Stimulated activated CD4-positive, alpha-beta T cell treated with anti-CD3 and anti-CD28 coated beads, Interleukin-4, amount 100 ng/mL, for 4 hours (primary cell): ENCODE results near the gene CASS4.

Experiments
- DNase-seq, 2 experiments: peaks; one replicate each; pipeline ENCODE4 v3.0.0-alpha.2; 2020

Gene CASS4

DNA sequence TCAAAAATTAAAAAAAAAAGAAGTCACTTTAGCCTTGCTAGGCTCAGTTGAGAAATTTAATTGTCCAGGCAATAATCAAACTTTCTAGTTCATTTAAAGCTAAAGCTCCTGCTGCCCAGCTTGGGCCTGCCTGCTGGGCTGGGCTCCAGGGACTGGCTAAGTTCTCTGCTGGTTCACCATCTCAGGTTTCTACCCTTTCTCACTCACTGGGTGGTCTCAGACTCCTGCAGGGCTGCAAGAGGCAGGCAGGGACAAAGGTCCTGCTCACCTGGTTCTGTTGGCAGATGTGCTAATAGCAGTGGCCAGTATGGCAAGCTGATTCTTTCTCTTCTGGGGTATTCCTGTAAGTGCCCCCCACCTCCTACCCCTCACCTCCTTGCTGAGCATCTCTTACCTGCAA is 35.2 kb downstream of the CASS4 start:
- DNase-seq: no peak

DNA sequence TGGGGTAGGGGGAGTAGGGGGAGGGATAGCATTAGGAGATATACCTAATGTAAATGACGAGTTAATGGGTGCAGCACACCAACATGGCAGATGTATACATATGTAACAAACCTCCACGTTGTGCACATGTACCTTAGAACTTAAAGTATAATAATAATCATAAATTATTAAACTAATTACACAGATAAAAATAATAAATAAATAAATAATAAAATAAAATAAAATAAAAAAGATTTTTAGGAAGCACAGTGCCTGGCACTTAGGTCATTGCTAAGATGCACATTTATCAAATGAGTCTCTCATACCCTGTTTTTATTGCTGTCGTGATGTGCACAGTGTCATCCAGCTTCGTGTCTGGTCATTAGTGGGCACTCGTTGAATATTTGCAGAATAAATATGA is 37.4 kb downstream of the CASS4 start:
- DNase-seq: no peak

DNA sequence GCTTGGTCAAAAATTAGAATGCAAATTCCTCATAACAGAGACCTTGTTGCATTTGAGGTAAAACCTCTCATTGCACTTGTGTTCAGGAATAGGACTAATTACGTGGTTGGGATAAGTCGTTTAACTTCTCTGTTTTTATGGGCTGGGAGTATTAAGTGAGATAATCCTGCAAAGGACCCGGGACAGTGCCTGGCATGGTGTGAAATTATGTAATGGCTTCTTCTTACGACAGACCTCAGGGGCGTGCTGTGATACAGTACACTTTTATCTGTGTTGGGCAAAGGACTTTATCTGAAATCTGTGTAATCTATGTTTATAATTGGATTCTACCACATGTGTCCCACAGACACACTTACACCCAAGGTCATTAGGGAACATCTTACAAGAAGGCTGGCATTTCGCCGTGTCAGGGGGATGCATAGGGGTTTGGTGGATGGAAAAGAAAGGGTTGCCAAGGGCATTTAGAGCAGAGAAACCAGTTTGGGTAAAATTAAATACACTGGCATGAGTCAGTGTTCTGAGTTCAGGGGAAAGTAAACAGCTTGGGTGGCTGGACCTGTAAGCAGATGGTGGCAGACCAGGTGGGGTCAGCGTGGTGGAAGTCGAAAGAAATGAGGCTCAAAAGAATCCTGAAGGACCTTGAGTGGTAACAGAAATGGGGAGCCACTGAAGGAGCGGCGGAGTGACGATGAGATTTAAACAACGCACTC is 39.2 kb downstream of the CASS4 start:
- DNase-seq: no peak

- DNase-seq: no peak
Measured at GRCh38 chr20:56453352-56453751, 41.3 kb downstream of the CASS4 start.

DNA sequence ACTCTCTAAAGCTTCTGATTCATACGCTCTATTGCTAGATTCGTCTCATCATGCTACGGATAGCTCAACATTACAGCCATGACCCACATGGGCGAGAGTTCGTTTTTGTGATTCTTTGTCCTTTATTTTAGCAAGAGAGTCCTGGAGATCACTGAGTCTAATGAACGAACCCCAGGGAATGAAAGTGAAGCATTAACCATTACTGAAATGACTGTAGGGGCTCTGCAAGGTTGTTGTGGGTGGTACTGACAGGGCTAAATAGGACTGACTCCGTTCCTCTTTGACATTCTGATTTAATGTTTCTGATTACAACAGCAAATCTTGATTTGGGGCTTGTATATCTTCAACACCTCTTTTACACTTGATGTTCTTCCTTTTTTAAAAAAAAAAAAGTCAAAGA is 42.7 kb downstream of the CASS4 start:
- no peak for DNase-seq

- DNase-seq: no peak
Measured at GRCh38 chr20:56458206-56458821, 46.3 kb downstream of the CASS4 start.

GRCh38 chr20:56460459-56460858 is 48.4 kb downstream of the CASS4 start:
- DNase-seq: no peak

DNA sequence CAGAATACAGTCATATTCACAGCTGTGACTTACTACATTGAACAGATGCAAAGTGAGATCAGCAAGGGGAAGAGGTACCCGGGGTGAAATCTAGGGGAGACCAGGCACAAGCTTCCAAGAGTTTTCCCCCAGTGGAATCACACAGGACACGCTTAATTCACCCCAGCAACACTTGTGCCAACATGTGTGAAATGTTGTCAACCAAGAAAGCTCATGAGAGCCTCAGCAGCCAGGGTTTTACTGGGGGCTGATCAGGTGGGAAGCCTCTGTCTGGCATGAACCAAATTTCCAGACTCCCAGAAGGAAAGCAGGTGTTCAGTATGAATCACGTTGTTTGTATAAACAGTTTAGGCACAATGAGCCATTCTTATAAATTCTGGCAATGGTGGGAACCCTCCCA is 49.5 kb downstream of the CASS4 start:
- DNase-seq: no peak

DNA sequence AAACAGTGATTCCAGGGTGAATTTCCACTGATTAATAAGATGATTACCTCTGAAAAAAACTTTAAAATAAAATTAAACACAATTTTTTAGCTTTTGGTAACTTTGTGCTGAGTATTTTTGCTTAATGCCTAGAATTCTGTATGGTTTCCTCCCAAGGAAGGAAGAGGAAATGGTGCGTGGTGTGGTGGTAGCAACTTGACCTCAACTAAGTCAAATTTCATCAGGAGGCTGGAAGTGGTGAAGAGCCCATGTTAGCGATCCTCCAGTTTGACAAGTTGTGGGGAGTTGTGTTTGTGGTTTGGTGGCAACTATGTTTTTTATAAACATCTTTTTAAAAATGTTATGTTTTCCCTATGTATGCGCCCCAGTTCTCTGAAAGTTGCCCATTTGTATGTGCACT is 51.4 kb downstream of the CASS4 start:
- no peak for DNase-seq

- DNase-seq: no peak
Measured at GRCh38 chr20:56465997-56466396, 53.9 kb downstream of the CASS4 start.

DNA sequence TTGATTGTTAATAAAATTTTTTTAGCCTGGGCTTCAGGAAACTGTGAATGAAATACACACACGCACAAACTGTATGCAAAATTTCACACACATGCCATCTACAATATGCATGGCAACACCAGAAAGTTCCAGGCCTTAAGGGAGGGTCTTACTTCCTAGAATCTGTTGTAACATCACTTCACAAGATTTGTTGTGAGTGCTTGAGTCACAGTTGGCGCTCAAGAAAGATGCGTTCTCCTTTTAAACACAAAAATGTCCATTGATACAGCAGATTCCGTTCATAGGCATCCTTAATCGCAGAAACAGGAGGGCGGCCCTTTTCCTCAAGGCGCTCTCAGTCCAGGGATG is 55.9 kb downstream of the CASS4 start:
- no peak for DNase-seq

- peak; percentile 96 for DNase-seq
Measured at GRCh38 chr20:56468316-56469076, 56.4 kb downstream of the CASS4 start, which contains the start of gene RTF2. Gene RTF2, plus strand, starts transcription at chr20:56468627. Its CDS starts 71 bp downstream, at chr20:56468698.

- DNase-seq: no peak
Measured at GRCh38 chr20:56469077-56469449, 57.0 kb downstream of the CASS4 start.

GRCh38 chr20:56483970-56484369 is 71.9 kb downstream of the CASS4 start:
- no peak for DNase-seq

- DNase-seq: no peak
Measured at GRCh38 chr20:56487216-56487615, 75.2 kb downstream of the CASS4 start.

GRCh38 chr20:56488566-56488965 is 76.5 kb downstream of the CASS4 start:
- no peak for DNase-seq

- no peak for DNase-seq
Measured at GRCh38 chr20:56501116-56501515, 89.1 kb downstream of the CASS4 start.

GRCh38 chr20:56503916-56504315 is 91.9 kb downstream of the CASS4 start:
- DNase-seq: no peak

GRCh38 chr20:56504373-56505005 is 92.4 kb downstream of the CASS4 start:
- DNase-seq: no peak

DNA sequence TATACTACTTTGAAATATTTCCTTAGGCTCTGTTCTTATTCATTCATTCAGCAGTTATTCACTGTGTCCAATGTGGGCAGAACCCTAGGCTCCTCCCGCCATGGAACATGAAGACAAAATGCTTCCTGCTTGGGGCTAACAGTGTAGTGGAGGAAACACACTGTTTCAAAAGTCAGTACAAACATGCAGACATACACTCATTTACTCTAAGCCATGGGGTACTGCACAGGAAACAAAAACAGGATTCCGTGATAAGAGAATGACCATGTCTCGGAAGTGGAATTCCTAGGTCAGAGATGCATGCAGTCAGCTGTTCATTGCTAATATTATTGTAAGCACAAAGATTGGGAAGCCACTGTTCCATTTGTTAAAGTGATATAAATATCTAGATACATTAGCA is 94.0 kb downstream of the CASS4 start:
- no peak for DNase-seq
